SK-MEL-5 (cell line): ENCODE measurements around the gene TBC1D30. TPM values are rescaled to one million over a fixed set of nuclear protein-coding genes. Genes with fewer than 3 reads are reported as not detected.
"Not testable (repeated sequence)": the region's sequence is repeated elsewhere in the genome, so short reads cannot be mapped to it uniquely, and the experiment has no call there.

ENCODE experiments used
- DNase-seq: peaks from one replicate; pipeline ENCODE4 v3.0.0-alpha.2; 2016; ENCODE audit warnings: low read depth, low spot score
- in situ Hi-C: cut with HindIII; loops from 2 replicates; pipeline ENCODE4 v1.10.0; 2016; ENCODE audit warnings: low sequenced_read_pairs, high pct_unique_total_duplicates, low pct_unique_long_range_greater_than_20kb
- total RNA-seq: library from RNA; depleted of rRNA; stranded (reverse); fragments of >200 nt; shearing (Covaris generic); gene quantifications from 2 replicates; pipeline ENCODE4 v1.2.3, GENCODE V29; 2014

The TBC1D30 gene
- total RNA-seq, 1 experiment from 2014 or later, result 2.2 TPM

- DNase-seq, result no peak
- in situ Hi-C loops, result no loop called here
Observed at GRCh38 chr12:64835901-64836300, 11.5 kb downstream of the TBC1D30 start.

DNA sequence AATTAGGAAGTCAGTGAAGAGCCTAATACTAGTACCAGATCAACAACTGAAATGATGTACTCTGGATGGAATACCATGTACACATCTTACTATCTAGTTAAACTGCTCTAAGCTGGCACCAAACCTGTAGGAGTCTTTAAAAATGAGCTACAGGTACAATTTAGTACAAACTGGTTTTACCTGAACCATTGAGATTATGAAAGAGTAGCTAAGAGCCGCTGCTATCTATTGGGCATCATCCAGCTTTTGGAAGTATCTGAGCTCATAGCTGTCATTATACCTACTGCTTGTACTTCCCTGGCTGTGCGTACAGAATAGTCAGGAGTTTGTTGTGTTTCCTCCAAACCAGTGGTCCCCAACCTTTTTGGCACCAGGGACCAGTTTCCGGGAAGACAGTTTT is 12.4 kb downstream of the TBC1D30 start:
- no peak for DNase-seq
- in situ Hi-C loops, result no loop called here

- DNase-seq, result no peak
- in situ Hi-C loops, result no loop called here
Observed at GRCh38 chr12:64837427-64837826, 13.0 kb downstream of the TBC1D30 start.

DNA sequence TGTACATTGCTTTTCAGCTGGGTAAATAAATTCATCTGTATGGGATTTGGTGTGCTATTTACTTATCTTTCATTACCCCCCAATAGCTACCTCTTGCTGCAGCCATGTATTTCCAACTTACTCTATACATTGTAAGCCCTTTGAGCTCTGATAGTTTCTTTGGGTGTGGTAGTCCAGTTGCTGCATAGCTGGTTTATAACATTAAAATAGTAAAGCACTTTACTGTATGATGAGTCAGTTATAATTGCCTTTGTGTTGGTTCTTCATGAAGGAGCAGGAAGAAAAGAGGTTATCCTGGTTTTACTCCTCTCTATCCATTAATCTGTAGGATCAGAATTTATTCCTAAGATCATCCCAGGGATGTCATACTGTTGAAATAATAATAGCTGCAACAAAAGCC is 15.7 kb downstream of the TBC1D30 start:
- DNase-seq, result no peak

GRCh38 chr12:64840949-64841717 is 16.7 kb downstream of the TBC1D30 start:
- no peak for DNase-seq
- in situ Hi-C loops, result no loop called here

More for the DNA sequence above, 15.7 kb downstream of the TBC1D30 start:
- in situ Hi-C loops, result no loop called here

DNA sequence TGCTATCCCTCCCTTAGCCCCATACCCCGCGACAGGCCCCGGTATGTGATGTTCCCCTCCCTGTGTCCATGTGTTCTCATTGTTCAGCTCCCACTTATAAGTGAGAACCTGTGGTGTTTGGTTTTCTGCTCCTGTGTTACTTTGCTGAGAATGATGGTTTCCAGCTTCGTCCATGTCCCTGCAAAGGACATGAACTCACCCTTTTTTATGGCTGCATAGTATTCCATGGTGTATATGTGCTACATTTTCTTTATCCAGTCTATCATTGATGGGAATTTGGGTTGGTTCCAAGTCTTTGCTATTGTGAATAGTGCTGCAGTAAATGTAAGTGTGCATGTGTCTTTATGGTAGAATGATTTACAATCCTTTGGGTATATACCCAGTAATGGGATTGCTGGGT is 24.0 kb downstream of the TBC1D30 start:
- DNase-seq, in situ Hi-C loops: not testable (repeated sequence)

DNA sequence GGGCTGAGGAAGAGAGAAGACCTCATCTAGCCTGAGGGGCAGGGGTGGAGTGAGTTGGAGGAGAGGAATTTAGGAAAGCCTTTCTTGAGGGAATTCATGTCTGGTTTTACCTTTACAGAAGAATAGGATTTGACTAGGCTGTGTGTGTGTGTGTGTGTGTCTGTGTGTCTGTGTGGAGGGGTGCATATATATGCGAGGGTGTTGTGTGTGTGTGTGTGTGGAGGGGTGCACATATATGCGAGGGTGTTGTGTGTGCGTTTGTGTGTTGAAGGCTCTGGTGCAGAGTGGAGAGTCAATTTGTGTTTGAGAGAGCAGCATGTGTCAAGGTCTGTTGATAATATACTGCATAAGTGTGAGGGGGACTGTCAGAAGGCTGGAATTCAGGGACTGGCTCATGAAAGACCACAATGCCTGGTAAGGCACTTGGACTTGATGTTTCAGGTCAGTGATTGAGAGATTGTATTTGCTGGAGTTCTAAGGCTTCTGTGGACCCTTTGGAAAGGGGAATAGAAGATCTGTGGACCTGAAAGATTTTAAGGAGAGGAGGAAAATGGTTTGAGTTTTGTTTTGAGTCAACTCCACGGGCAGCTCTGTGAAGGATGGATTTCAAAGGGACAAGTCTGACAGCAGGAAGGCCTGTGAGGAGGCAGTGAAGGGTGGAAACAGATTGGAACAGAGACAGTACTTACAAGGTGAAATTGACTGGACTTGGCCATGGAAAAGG is 34.6 kb downstream of the TBC1D30 start:
- in situ Hi-C loops, result no loop called here
- no peak for DNase-seq

- no peak for DNase-seq
- in situ Hi-C loops, result no loop called here
Observed at GRCh38 chr12:64860446-64860998, 36.1 kb downstream of the TBC1D30 start.

- in situ Hi-C loops, result no loop called here
- no peak for DNase-seq
Observed at GRCh38 chr12:64864319-64864718, 39.9 kb downstream of the TBC1D30 start.

- in situ Hi-C loops, result no loop called here
- no peak for DNase-seq
Observed at GRCh38 chr12:64875186-64875585, 50.7 kb downstream of the TBC1D30 start.

DNA sequence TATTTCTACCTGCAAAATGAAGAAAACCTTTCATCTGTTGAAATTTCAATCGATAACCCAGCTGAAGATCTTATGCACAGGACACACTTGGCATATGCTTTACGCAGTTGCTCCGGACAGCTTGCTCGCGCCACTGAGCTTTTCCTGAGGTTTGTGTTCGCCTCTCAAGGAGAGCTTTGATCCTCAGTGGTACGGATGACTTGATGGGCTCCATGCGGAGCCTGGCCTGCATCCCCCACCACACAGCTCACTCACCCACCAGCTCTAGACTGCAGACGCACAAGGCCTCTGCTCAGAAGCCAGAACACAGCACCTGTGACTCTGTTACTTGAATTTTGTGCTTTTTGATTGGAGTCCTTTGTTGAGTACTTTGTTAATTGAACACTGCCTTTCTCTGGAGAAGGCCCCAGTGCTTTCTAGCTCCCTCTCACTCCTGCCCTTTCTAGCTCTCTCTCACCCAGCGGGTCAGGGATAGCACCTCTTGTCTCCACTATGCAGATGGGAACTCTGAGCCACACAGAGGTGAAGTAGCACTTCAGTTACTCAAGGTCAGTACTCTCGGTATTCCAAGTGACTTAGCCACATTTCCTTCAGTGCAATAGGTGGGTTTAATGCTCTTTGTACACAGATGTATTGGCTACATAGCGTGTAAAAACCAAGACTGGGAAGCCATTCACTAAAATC is 52.1 kb downstream of the TBC1D30 start:
- no peak for DNase-seq
- in situ Hi-C loops, result no loop called here

- in situ Hi-C loops, result no loop called here
- no peak for DNase-seq
Observed at GRCh38 chr12:64877363-64878004, 53.0 kb downstream of the TBC1D30 start.

DNA sequence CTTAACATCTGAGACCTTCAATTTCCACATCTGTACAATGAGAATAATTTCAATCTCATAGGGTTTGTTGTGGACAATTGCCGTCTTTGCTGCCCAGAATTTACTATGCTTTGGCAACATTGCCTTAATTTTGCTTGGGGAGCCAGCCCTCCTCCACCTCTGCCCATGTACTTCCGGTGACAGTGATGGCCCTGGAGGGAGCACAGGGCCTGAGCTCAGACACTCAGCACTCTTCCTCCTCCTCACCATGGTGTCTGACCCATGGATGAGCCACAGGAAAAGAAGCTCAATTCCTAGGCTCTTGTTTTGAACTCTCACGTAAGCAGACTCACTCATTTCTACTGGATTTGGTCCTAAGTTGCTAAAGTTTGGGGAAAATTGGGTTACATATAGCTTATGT is 58.2 kb downstream of the TBC1D30 start:
- DNase-seq, result no peak
- in situ Hi-C loops, result no loop called here

- in situ Hi-C loops, result no loop called here
Observed at GRCh38 chr12:64883264-64884163, 59.1 kb downstream of the TBC1D30 start.

DNA sequence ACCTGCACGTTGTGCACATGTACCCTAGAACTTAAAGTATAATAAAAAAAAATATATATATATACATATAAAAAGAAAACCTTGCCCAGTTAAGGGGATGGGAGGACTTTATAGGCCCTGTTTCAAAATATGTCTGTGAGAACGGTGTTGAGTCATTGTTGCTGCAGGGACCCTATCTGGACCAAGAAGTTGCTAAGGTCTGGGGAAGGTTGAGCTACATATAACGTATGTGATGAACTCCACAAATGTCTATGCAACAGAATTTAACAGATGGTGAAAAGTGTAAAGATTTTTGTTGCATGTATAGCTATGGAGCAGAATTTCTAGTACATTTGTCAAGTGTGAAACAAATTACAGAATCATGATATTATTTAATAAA is 59.7 kb downstream of the TBC1D30 start:
- no peak for DNase-seq
- in situ Hi-C loops, result no loop called here

More at GRCh38 chr12:64883264-64884163, 59.1 kb downstream of the TBC1D30 start:
- peak; percentile 59 for DNase-seq

GRCh38 chr12:64884728-64885127 is 60.3 kb downstream of the TBC1D30 start:
- no peak for DNase-seq
- in situ Hi-C loops, result no loop called here
